CD4-positive, alpha-beta T cell treated with Interleukin-21 for 1 hour (primary cell): ENCODE data around the gene FIGN.

ENCODE experiments used
- DNase-seq: peaks from one replicate; pipeline ENCODE4 v3.0.0-alpha.2; 2020

FIGN gene

GRCh38 chr2:163734881-163735684, 725 bp downstream of the FIGN start:
- DNase-seq = no peak

GRCh38 chr2:163734401-163734800, 1.4 kb downstream of the FIGN start:
- no peak for DNase-seq

- DNase-seq = no peak
Observed at GRCh38 chr2:163733956-163734355, 1.9 kb downstream of the FIGN start.

GRCh38 chr2:163733301-163733938, 2.4 kb downstream of the FIGN start:
- DNase-seq = no peak

- DNase-seq = no peak
Observed at GRCh38 chr2:163732727-163733126, 3.1 kb downstream of the FIGN start.

- no peak for DNase-seq
Observed at GRCh38 chr2:163731735-163732134, 4.1 kb downstream of the FIGN start.

GRCh38 chr2:163730556-163730955, 5.3 kb downstream of the FIGN start:
- no peak for DNase-seq

- DNase-seq = no peak
Observed at GRCh38 chr2:163729636-163730273, 6.1 kb downstream of the FIGN start.

GRCh38 chr2:163723881-163724280, 11.9 kb downstream of the FIGN start:
- no peak for DNase-seq

- DNase-seq = no peak
Observed at GRCh38 chr2:163723348-163723747, 12.5 kb downstream of the FIGN start.

- DNase-seq = no peak
Observed at GRCh38 chr2:163719331-163719730, 16.5 kb downstream of the FIGN start.

GRCh38 chr2:163717993-163718680, 17.7 kb downstream of the FIGN start:
- no peak for DNase-seq

GRCh38 chr2:163717515-163717914, 18.3 kb downstream of the FIGN start:
- no peak for DNase-seq

- DNase-seq = no peak
Observed at GRCh38 chr2:163716101-163716500, 19.7 kb downstream of the FIGN start.

GRCh38 chr2:163715668-163716067, 20.1 kb downstream of the FIGN start:
- no peak for DNase-seq

- no peak for DNase-seq
Observed at GRCh38 chr2:163715199-163715598, 20.6 kb downstream of the FIGN start.

GRCh38 chr2:163713534-163714311, 22.1 kb downstream of the FIGN start:
- no peak for DNase-seq

GRCh38 chr2:163711699-163712098, 24.1 kb downstream of the FIGN start:
- no peak for DNase-seq

- no peak for DNase-seq
Observed at GRCh38 chr2:163711258-163711657, 24.6 kb downstream of the FIGN start.

- no peak for DNase-seq
Observed at GRCh38 chr2:163709270-163709669, 26.5 kb downstream of the FIGN start.

- no peak for DNase-seq
Observed at GRCh38 chr2:163708265-163708664, 27.5 kb downstream of the FIGN start.

- DNase-seq = no peak
Observed at GRCh38 chr2:163703386-163703785, 32.4 kb downstream of the FIGN start.
